Mammary epithelial cell (primary cell): ENCODE results near the gene KCNIP1.

Experiments used
- EZH2 ChIP-seq: IDR thresholded peaks from 2 replicates; pipeline ENCODE4 v1.6.1; 2012; ENCODE audit warnings: low read length, inconsistent platforms, borderline replicate concordance
- TF ChIP-seq, protein P1 (sequence below), 2 donors: IDR thresholded peaks in 1 of 2; conservative IDR thresholded peaks in 1 of 2; 2 replicates each; pipeline ENCODE4 v1.5.1; 2011 to 2012; ENCODE audit warnings: inconsistent platforms in 2 of 2, low read length in 2 of 2, mild to moderate bottlenecking in 2 of 2, control low read depth in 1 of 2, low read depth in 1 of 2; ENCODE audit not compliant: insufficient read depth in 1 of 2; ENCODE audit errors: extremely low read depth in 1 of 2

GRCh38 chr5:170470808-170471404 lies 32.9 kb upstream of the KCNIP1 start:
- TF ChIP-seq, protein P1, sequence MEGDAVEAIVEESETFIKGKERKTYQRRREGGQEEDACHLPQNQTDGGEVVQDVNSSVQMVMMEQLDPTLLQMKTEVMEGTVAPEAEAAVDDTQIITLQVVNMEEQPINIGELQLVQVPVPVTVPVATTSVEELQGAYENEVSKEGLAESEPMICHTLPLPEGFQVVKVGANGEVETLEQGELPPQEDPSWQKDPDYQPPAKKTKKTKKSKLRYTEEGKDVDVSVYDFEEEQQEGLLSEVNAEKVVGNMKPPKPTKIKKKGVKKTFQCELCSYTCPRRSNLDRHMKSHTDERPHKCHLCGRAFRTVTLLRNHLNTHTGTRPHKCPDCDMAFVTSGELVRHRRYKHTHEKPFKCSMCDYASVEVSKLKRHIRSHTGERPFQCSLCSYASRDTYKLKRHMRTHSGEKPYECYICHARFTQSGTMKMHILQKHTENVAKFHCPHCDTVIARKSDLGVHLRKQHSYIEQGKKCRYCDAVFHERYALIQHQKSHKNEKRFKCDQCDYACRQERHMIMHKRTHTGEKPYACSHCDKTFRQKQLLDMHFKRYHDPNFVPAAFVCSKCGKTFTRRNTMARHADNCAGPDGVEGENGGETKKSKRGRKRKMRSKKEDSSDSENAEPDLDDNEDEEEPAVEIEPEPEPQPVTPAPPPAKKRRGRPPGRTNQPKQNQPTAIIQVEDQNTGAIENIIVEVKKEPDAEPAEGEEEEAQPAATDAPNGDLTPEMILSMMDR (conservative IDR thresholded peaks at IDR 0.05 in 1 of 2, IDR thresholded peaks at IDR 0.05 in 1 of 2; ENCODE audit: extremely low read depth in 1 of 2, insufficient read depth in 1 of 2, low read depth in 1 of 2, low read length in 2 of 2): no peak
- TF ChIP-seq EZH2: no peak
